PFSK-1 (cell line): ENCODE data around the gene PTPRN2.

Experiments used
- FOXP2 ChIP-seq: optimal IDR thresholded peaks from 2 replicates; pipeline ENCODE3; 2011; ENCODE audit warnings: borderline replicate concordance, control low read depth, inconsistent platforms; ENCODE audit not compliant: insufficient read depth; ENCODE audit errors: extremely low read length, extremely low read depth
- POLR2AphosphoS5 ChIP-seq: IDR thresholded peaks from 2 replicates; pipeline ENCODE4 v1.6.1; 2012; ENCODE audit warnings: low read depth, mild to moderate bottlenecking, control low read depth, low read length, moderate library complexity
- REST ChIP-seq, 2 experiments: IDR thresholded peaks; 2 replicates each; pipeline versions ENCODE4 v1.6.1 to v1.8.0; 2011 to 2012; ENCODE audit warnings: low read depth in 2 of 2, low read length in 2 of 2, control low read depth in 1 of 2, inconsistent platforms in 1 of 2, mild to moderate bottlenecking in 1 of 2, moderate library complexity in 1 of 2; ENCODE audit not compliant: insufficient read depth in 1 of 2
- SIN3A ChIP-seq: IDR thresholded peaks from 2 replicates; pipeline ENCODE4 v1.6.1; 2012; ENCODE audit warnings: mild to moderate bottlenecking, low read length, moderate library complexity, borderline replicate concordance; ENCODE audit not compliant: insufficient read depth
- TAF1 ChIP-seq: IDR thresholded peaks from 2 replicates; pipeline ENCODE4 v1.6.1; 2012; ENCODE audit warnings: low read length, control low read depth, borderline replicate concordance; ENCODE audit not compliant: insufficient read depth

Gene PTPRN2

GRCh38 chr7:157929671-157930070 is 658.0 kb downstream of the PTPRN2 start:
- TF ChIP-seq FOXP2 = no peak

GRCh38 chr7:157928808-157929425 is 658.7 kb downstream of the PTPRN2 start:
- TF ChIP-seq POLR2AphosphoS5 (no peak), FOXP2 (no peak), SIN3A (no peak), REST (IDR thresholded peaks at IDR 0.05; ENCODE audit: insufficient read depth in 1 of 2, low read depth in 2 of 2, low read length in 2 of 2) (no peak), TAF1 (no peak)

GRCh38 chr7:157928171-157928794 is 659.3 kb downstream of the PTPRN2 start:
- TF ChIP-seq REST (IDR thresholded peaks at IDR 0.05; ENCODE audit: insufficient read depth in 1 of 2, low read depth in 2 of 2, low read length in 2 of 2) (no peak), TAF1 (no peak), SIN3A (no peak), FOXP2 (no peak), POLR2AphosphoS5 (no peak)

- TF ChIP-seq FOXP2 (no peak), SIN3A (no peak), REST (IDR thresholded peaks at IDR 0.05; ENCODE audit: insufficient read depth in 1 of 2, low read depth in 2 of 2, low read length in 2 of 2) (no peak), TAF1 (no peak), POLR2AphosphoS5 (no peak)
Observed at GRCh38 chr7:157927313-157927925, 660.2 kb downstream of the PTPRN2 start.

GRCh38 chr7:157926521-157927150 is 661.0 kb downstream of the PTPRN2 start:
- TF ChIP-seq REST (IDR thresholded peaks at IDR 0.05; ENCODE audit: insufficient read depth in 1 of 2, low read depth in 2 of 2, low read length in 2 of 2) = no peak
- TF ChIP-seq TAF1 = no peak
- no peak for TF ChIP-seq POLR2AphosphoS5
- no peak for TF ChIP-seq SIN3A
- no peak for TF ChIP-seq FOXP2
